A549 (cell line): Measurements from ENCODE around the gene HECTD4. TPM values are rescaled to one million over a fixed set of nuclear protein-coding genes. Genes with fewer than 3 reads are reported as not detected.

ENCODE experiments used
- ATAC-seq, 2 experiments: fragments of 200-7000 bp in 1 of 2; fragments of >200 bp in 1 of 2; cut with Nextera tagmentation in 1 of 2; cut with Tn5 transposase in 1 of 2; 3 replicates each; pipeline versions ENCODE4 v1.8.0 to v1.9.1; 2018 to 2020; ENCODE audit warnings: mild to moderate bottlenecking in 1 of 2, moderate library complexity in 1 of 2
- CTCF ChIA-PET: fragments of 300-600 bp; sonication (Branson Sonifier 250); formaldehyde crosslinking; extraction: SDS; loops from one replicate; lab custom pipeline; 2021; ENCODE audit warnings: antibody characterized with exemption, inconsistent platforms; lab: Yijun Ruan, JAX
- POLR2A ChIA-PET: fragments of 350-600 bp; formaldehyde crosslinking; extraction: SDS; loops from one replicate; lab custom pipeline; 2021; ENCODE audit warnings: antibody characterized with exemption, inconsistent platforms; lab: Yijun Ruan, JAX
- DNase-seq, 2 experiments: peaks; one replicate each; pipeline versions ENCODE4 v3.0.0 to v3.0.0-alpha.2; 2011 to 2016; ENCODE audit warnings: low read depth in 1 of 2, low spot score in 1 of 2
- FAIRE-seq: peaks from 2 replicates; lab custom pipeline; 2011; peaks lifted over from hg19 to GRCh38; lab: Jason Lieb, UNC
- H3K27ac ChIP-seq, 2 experiments: fragments of >200 bp; sonication (Bioruptor Twin); formaldehyde crosslinking; 3 replicates each; pipeline ENCODE4 v1.5.1; 2016 to 2017
- H3K4me1 ChIP-seq: fragments of >200 bp; sonication (Bioruptor Twin); formaldehyde crosslinking; 3 replicates; pipeline ENCODE4 v1.6.1; 2016
- H3K4me2 ChIP-seq: fragments of >200 bp; sonication (Bioruptor Twin); formaldehyde crosslinking; 3 replicates; pipeline ENCODE4 v1.6.1; 2016
- H3K4me3 ChIP-seq: fragments of >200 bp; sonication (Bioruptor Twin); formaldehyde crosslinking; 3 replicates; pipeline ENCODE4 v1.5.1; 2016
- H3K9me3 ChIP-seq: fragments of >200 bp; sonication (Bioruptor Twin); formaldehyde crosslinking; 3 replicates; pipeline ENCODE4 v1.6.1; 2016
- ATOH8 ChIP-seq: fragments of 250-450 bp; sonication (Bioruptor Pico); IDR thresholded peaks from 2 replicates; pipeline ENCODE4 v1.5.0; 2020; ENCODE audit warnings: low read depth, mild to moderate bottlenecking, moderate library complexity
- CBX8 ChIP-seq: fragments of 200-600 bp; sonication (generic); IDR thresholded peaks from 2 replicates; pipeline ENCODE4 v1.6.1; 2016
- CHD2 ChIP-seq: fragments of 150-350 bp; IDR thresholded peaks from 2 replicates; pipeline ENCODE4 v1.6.1; 2014; ENCODE audit warnings: low read length; ENCODE audit not compliant: partially characterized antibody
- CHD4 ChIP-seq: fragments of 200-600 bp; sonication (generic); IDR thresholded peaks from 2 replicates; pipeline ENCODE4 v1.6.1; 2016; ENCODE audit warnings: antibody characterized with exemption, mild to moderate bottlenecking, borderline replicate concordance
- EP300 ChIP-seq, 2 experiments: fragments of >200 bp; sonication (Bioruptor Twin); formaldehyde crosslinking; IDR thresholded peaks; 2 replicates in 1 of 2; 3 replicates in 1 of 2; pipeline ENCODE4 v1.6.1; 2016 to 2017
- ESRRA ChIP-seq: fragments of 150-350 bp; IDR thresholded peaks from 2 replicates; pipeline ENCODE4 v1.6.1; 2014; ENCODE audit warnings: mild to moderate bottlenecking, low read length, borderline replicate concordance
- FOXS1 ChIP-seq: fragments of 250-450 bp; sonication (Bioruptor Pico); IDR thresholded peaks from 2 replicates; pipeline ENCODE4 v1.5.0; 2020; ENCODE audit warnings: mild to moderate bottlenecking, moderate library complexity
- GATA3 ChIP-seq: IDR thresholded peaks from 2 replicates; pipeline ENCODE4 v1.6.1; 2012; ENCODE audit warnings: borderline replicate concordance
- HDAC2 ChIP-seq: fragments of 200-600 bp; sonication (generic); IDR thresholded peaks from 2 replicates; pipeline ENCODE4 v1.6.1; 2016
- HOXB13 ChIP-seq: fragments of 250-450 bp; sonication (Bioruptor Pico); IDR thresholded peaks from 2 replicates; pipeline ENCODE4 v1.5.0; 2020; ENCODE audit warnings: low read depth, mild to moderate bottlenecking, moderate library complexity
- HOXB5 ChIP-seq: fragments of 250-450 bp; sonication (Bioruptor Pico); IDR thresholded peaks from 2 replicates; pipeline ENCODE4 v1.5.0; 2020; ENCODE audit warnings: mild to moderate bottlenecking, moderate library complexity
- JUN ChIP-seq, 2 experiments: fragments of >200 bp; sonication (Bioruptor Twin); formaldehyde crosslinking; IDR thresholded peaks; 2 replicates in 1 of 2; 3 replicates in 1 of 2; pipeline ENCODE4 v1.6.1; 2016 to 2017
- NFE2L2 ChIP-seq: fragments of 150-350 bp; conservative IDR thresholded peaks from 2 replicates; pipeline ENCODE4 v1.6.1; 2014; ENCODE audit warnings: low read length
- NR3C1 ChIP-seq: fragments of >200 bp; sonication (Bioruptor Twin); formaldehyde crosslinking; IDR thresholded peaks from 3 replicates; pipeline ENCODE4 v1.6.1; 2017
- RNF2 ChIP-seq: fragments of 200-600 bp; sonication (generic); IDR thresholded peaks from 2 replicates; pipeline ENCODE4 v1.6.1; 2016; ENCODE audit warnings: low read depth, mild to moderate bottlenecking, antibody characterized with exemption, moderate library complexity, borderline replicate concordance
- SMC3 ChIP-seq: fragments of >200 bp; sonication (Bioruptor Twin); formaldehyde crosslinking; IDR thresholded peaks from 3 replicates; pipeline ENCODE4 v1.6.1; 2018; ENCODE audit warnings: inconsistent platforms
- USF2 ChIP-seq: fragments of 450-650 bp; IDR thresholded peaks from 2 replicates; pipeline ENCODE4 v1.6.1; 2014; ENCODE audit warnings: antibody characterized with exemption
- ZC3H11A ChIP-seq: fragments of 450-650 bp; IDR thresholded peaks from 2 replicates; pipeline ENCODE4 v1.6.1; 2014; ENCODE audit warnings: antibody characterized with exemption, mild to moderate bottlenecking
- ZFP36 ChIP-seq: fragments of 450-650 bp; IDR thresholded peaks from 2 replicates; pipeline ENCODE4 v1.6.1; 2014; ENCODE audit warnings: borderline replicate concordance; ENCODE audit not compliant: partially characterized antibody
- ZNF302 ChIP-seq: fragments of 250-450 bp; sonication (Bioruptor Pico); IDR thresholded peaks from 2 replicates; pipeline ENCODE4 v1.9.0; 2021; ENCODE audit warnings: inconsistent platforms, mild to moderate bottlenecking, moderate library complexity
- ZSCAN20 ChIP-seq: fragments of 250-450 bp; sonication (Bioruptor Pico); IDR thresholded peaks from 2 replicates; pipeline ENCODE4 v1.8.0; 2022; ENCODE audit warnings: mild to moderate bottlenecking, moderate library complexity
- WGBS: methylation state at CpG from one replicate; pipeline ENCODE4 v1.1.6; 2017; ENCODE audit errors: missing lambda C conversion rate; 5-methylcytosine and 5-hydroxymethylcytosine counted together
- polyA plus RNA-seq, 4 experiments: library from polyadenylated mRNA; depleted of rRNA in 3 of 4; stranded (reverse); fragments of >200 nt; fragmentation: RNase III in 1 of 4; extraction: RNeasy Plus Mini Kit Qiagen cat#74134 plus additional on column Dnase treatment in 1 of 4; gene quantifications; 2 replicates in 3 of 4; 3 replicates in 1 of 4; pipeline ENCODE4 v1.2.3, GENCODE V29; 2011 to 2017
- TF ChIP-seq, protein P1 (sequence below): IDR thresholded peaks from 2 replicates; pipeline ENCODE4 v1.6.1; 2012
- TF ChIP-seq, protein P2 (sequence below): fragments of >200 bp; sonication (Bioruptor Twin); formaldehyde crosslinking; IDR thresholded peaks from 3 replicates; pipeline ENCODE4 v1.6.1; 2016
- TF ChIP-seq, protein P3 (sequence below): fragments of >200 bp; sonication (Bioruptor Twin); formaldehyde crosslinking; IDR thresholded peaks from 2 replicates; pipeline ENCODE4 v1.6.1; 2016

HECTD4 gene
- polyA plus RNA-seq, 2 of the 4 experiments (the other 2 are of a cell fraction): 9.9 to 14.7 TPM

GRCh38 chr12:112270673-112271072 is 111.6 kb downstream of the HECTD4 start:
- H3K4me1 ChIP-seq: no peaks in the 10 kb centered on the region
- no peak for TF ChIP-seq USF2
- TF ChIP-seq FOXS1 (CRISPR knock-in tag): no peak
- TF ChIP-seq ZC3H11A: no peak
- no peak for TF ChIP-seq NFE2L2
- TF ChIP-seq, protein P1, sequence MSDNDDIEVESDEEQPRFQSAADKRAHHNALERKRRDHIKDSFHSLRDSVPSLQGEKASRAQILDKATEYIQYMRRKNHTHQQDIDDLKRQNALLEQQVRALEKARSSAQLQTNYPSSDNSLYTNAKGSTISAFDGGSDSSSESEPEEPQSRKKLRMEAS: no peak
- TF ChIP-seq CBX8: no peak
- no peak for TF ChIP-seq GATA3
- TF ChIP-seq ZFP36: no peak
- TF ChIP-seq CHD2: no peak
- TF ChIP-seq EP300 (IDR thresholded peaks at IDR 0.05): no peak
- no peak for TF ChIP-seq NR3C1
- TF ChIP-seq HOXB13 (CRISPR knock-in tag): no peak
- no peak for TF ChIP-seq SMC3
- TF ChIP-seq HDAC2: no peak
- no peak for TF ChIP-seq CHD4
- TF ChIP-seq, protein P2, sequence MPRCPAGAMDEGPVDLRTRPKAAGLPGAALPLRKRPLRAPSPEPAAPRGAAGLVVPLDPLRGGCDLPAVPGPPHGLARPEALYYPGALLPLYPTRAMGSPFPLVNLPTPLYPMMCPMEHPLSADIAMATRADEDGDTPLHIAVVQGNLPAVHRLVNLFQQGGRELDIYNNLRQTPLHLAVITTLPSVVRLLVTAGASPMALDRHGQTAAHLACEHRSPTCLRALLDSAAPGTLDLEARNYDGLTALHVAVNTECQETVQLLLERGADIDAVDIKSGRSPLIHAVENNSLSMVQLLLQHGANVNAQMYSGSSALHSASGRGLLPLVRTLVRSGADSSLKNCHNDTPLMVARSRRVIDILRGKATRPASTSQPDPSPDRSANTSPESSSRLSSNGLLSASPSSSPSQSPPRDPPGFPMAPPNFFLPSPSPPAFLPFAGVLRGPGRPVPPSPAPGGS: no peak
- no peak for TF ChIP-seq ESRRA
- TF ChIP-seq, all 56 proteins: peak for 0
- no peak for DNase-seq
- Histone ChIP-seq H3K4me2 (no peak overlapping the region), H3K4me3 (no peak overlapping the region), H3K27ac (no peak overlapping the region), H3K9me3 (no peaks in the 10 kb centered on the region)
- POLR2A ChIA-PET: no interaction called here
- no peak for ATAC-seq
- CTCF ChIA-PET: interaction anchor here (0.7 kb wide), 1 partner anchor 116 kb away, joined by 3 read pairs; no protein-coding TSS in a partner anchor
- no peak for FAIRE-seq
- 89% methylated on average over 1 of the region's 1 CpG for WGBS

DNA sequence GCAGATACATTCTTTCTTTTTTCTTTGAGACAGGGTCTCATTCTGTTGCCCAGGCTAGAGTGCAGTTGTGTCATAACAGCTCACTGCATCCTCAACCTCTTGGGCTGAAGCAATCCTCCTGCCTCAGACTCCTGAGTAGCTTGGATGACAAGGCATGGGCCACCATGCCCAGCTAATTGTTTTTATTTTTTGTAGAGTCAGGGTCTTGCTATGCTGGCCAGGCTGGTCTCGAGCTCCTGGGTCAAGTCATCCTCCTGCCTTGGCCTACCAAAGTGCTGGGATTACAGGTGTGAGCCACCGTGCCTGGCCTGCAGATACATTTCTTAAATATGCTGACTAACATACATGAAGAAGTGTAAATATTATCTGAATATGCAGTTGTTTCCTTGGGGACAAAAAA is 115.8 kb downstream of the HECTD4 start:
- TF ChIP-seq ATOH8 (no peak), ZNF302 (CRISPR knock-in tag) (no peak), RNF2 (no peak), ZSCAN20 (CRISPR knock-in tag) (no peak), HOXB5 (no peak), JUN (IDR thresholded peaks at IDR 0.05) (no peak)
- TF ChIP-seq, protein P3, sequence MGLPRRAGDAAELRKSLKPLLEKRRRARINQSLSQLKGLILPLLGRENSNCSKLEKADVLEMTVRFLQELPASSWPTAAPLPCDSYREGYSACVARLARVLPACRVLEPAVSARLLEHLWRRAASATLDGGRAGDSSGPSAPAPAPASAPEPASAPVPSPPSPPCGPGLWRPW: no peak
- Histone ChIP-seq H3K4me3 (no peak overlapping the region), H3K9me3 (no peaks in the 10 kb centered on the region), H3K27ac (no peak overlapping the region), H3K4me1 (no peaks in the 10 kb centered on the region), H3K4me2 (no peak overlapping the region)
- FAIRE-seq (no peak), ATAC-seq (no peak), DNase-seq (no peak)
- POLR2A ChIA-PET: no interaction called here
- WGBS: 92% methylated on average over 2 of the region's 2 CpGs
- CTCF ChIA-PET: interaction anchor here (1.2 to 2.5 kb wide), 3 partner anchors 21 to 121 kb away, joined by 3 to 7 read pairs (median 3); no protein-coding TSS in a partner anchor
